ENCODE data around the gene DDX5.

The DDX5 gene

GRCh38 chr17:64529221-64529620 lies 23.1 kb upstream of the DDX5 start:
- Histone ChIP-seq H4K8ac (ENCODE audit: low read length) (no peak overlapping the region), H3K27ac (ENCODE audit: low read length, poor library complexity, severe bottlenecking) (no peak overlapping the region)

GRCh38 chr17:64527914-64528313 lies 21.8 kb upstream of the DDX5 start:
- Histone ChIP-seq H3K4me2 (ENCODE audit: low read length, poor library complexity, severe bottlenecking) (no peak overlapping the region), H3K36me3 (ENCODE audit: control insufficient read depth in 1 of 2, insufficient read depth in 2 of 2, low read depth in 1 of 2, low read length in 2 of 2) (peaks cover 26 to 93% of the 10 kb centered on the region in 2 experiments), H2BK5ac (ENCODE audit: low read depth, low read length, poor library complexity, severe bottlenecking) (no peak overlapping the region), H2BK12ac (ENCODE audit: low read length in 2 of 2) (no peak overlapping the region), H3K14ac (ENCODE audit: low read length in 2 of 2) (no peak overlapping the region), H3K9me3 (ENCODE audit: control insufficient read depth, low read length) (no peaks in the 10 kb centered on the region), H3K9ac (ENCODE audit: low read length) (no peak overlapping the region), H3K4me1 (ENCODE audit: control insufficient read depth, insufficient read depth, low read depth, low read length) (peaks cover 1% of the 10 kb centered on the region), H2BK120ac (ENCODE audit: low read depth, low read length) (no peak overlapping the region), H3K4me3 (ENCODE audit: insufficient read depth in 1 of 2, low read depth in 1 of 2, low read length in 2 of 2) (no peak overlapping the region), H4K8ac (ENCODE audit: low read length) (no peak overlapping the region), H3K23ac (ENCODE audit: low read length in 2 of 2) (no peak overlapping the region), H2AFZ (ENCODE audit: low read depth, low read length) (no peak overlapping the region), H3K4ac (ENCODE audit: low read depth in 1 of 2, low read length in 2 of 2) (no peak overlapping the region), H3K18ac (ENCODE audit: low read depth in 1 of 2, low read length in 2 of 2) (no peak overlapping the region), H3K27me3 (ENCODE audit: control insufficient read depth in 1 of 2, insufficient read depth in 1 of 2, low read length in 2 of 2) (no peaks in the 10 kb centered on the region), H3K79me1 (replicated peaks; ENCODE audit: low read length, poor library complexity, severe bottlenecking) (peaks cover 3% of the 10 kb centered on the region), H3K27ac (ENCODE audit: low read length, poor library complexity, severe bottlenecking) (no peak overlapping the region), H2AK5ac (ENCODE audit: low read length, severe bottlenecking) (no peak overlapping the region), H4K91ac (ENCODE audit: low read length) (no peak overlapping the region), H2BK15ac (ENCODE audit: low read depth, poor library complexity, severe bottlenecking) (no peak overlapping the region)
- 98% methylated on average over 2 of the region's 2 CpGs for WGBS
- no peak for DNase-seq

More at GRCh38 chr17:64529221-64529620, 23.1 kb upstream of the DDX5 start:
- Histone ChIP-seq H2BK15ac (ENCODE audit: low read depth, poor library complexity, severe bottlenecking) (no peak overlapping the region), H2AK5ac (ENCODE audit: low read length, severe bottlenecking) (no peak overlapping the region), H3K4ac (ENCODE audit: low read depth in 1 of 2, low read length in 2 of 2) (no peak overlapping the region), H2BK5ac (ENCODE audit: low read depth, low read length, poor library complexity, severe bottlenecking) (no peak overlapping the region), H3K14ac (ENCODE audit: low read length in 2 of 2) (no peak overlapping the region), H3K4me3 (ENCODE audit: insufficient read depth in 1 of 2, low read depth in 1 of 2, low read length in 2 of 2) (no peak overlapping the region), H3K4me1 (ENCODE audit: control insufficient read depth, insufficient read depth, low read depth, low read length) (peaks cover 4% of the 10 kb centered on the region), H3K4me2 (ENCODE audit: low read length, poor library complexity, severe bottlenecking) (no peak overlapping the region), H3K23ac (ENCODE audit: low read length in 2 of 2) (no peak overlapping the region), H2BK120ac (ENCODE audit: low read depth, low read length) (no peak overlapping the region), H3K9me3 (ENCODE audit: control insufficient read depth, low read length) (no peaks in the 10 kb centered on the region), H3K79me1 (replicated peaks; ENCODE audit: low read length, poor library complexity, severe bottlenecking) (peaks cover 5% of the 10 kb centered on the region), H3K18ac (ENCODE audit: low read depth in 1 of 2, low read length in 2 of 2) (no peak overlapping the region), H2AFZ (ENCODE audit: low read depth, low read length) (no peak overlapping the region), H3K9ac (ENCODE audit: low read length) (no peak overlapping the region), H3K27me3 (ENCODE audit: control insufficient read depth in 1 of 2, insufficient read depth in 1 of 2, low read length in 2 of 2) (no peaks in the 10 kb centered on the region), H2BK12ac (ENCODE audit: low read length in 2 of 2) (no peak overlapping the region), H3K36me3 (ENCODE audit: control insufficient read depth in 1 of 2, insufficient read depth in 2 of 2, low read depth in 1 of 2, low read length in 2 of 2) (peaks cover 30 to 95% of the 10 kb centered on the region in 2 experiments), H4K91ac (ENCODE audit: low read length) (no peak overlapping the region)
- 97% methylated on average over 4 of the region's 5 CpGs for WGBS
- no peak for DNase-seq

GRCh38 chr17:64520359-64520758 lies 14.3 kb upstream of the DDX5 start:
- H3K14ac ChIP-seq (ENCODE audit: low read length in 2 of 2), result no peak overlapping the region
- peaks cover 31 to 91% of the 10 kb centered on the region in 2 experiments for H3K36me3 ChIP-seq (ENCODE audit: control insufficient read depth in 1 of 2, insufficient read depth in 2 of 2, low read depth in 1 of 2, low read length in 2 of 2)
- H2BK120ac ChIP-seq (ENCODE audit: low read depth, low read length), result no peak overlapping the region
- H2AK5ac ChIP-seq (ENCODE audit: low read length, severe bottlenecking), result no peak overlapping the region
- peaks cover 1% of the 10 kb centered on the region for H3K4me1 ChIP-seq (ENCODE audit: control insufficient read depth, insufficient read depth, low read depth, low read length)
- H3K4me3 ChIP-seq (ENCODE audit: insufficient read depth in 1 of 2, low read depth in 1 of 2, low read length in 2 of 2), result no peak overlapping the region
- no peak overlapping the region for H3K9ac ChIP-seq (ENCODE audit: low read length)
- no peaks in the 10 kb centered on the region for H3K27me3 ChIP-seq (ENCODE audit: control insufficient read depth in 1 of 2, insufficient read depth in 1 of 2, low read length in 2 of 2)
- no peak for DNase-seq
- WGBS, result 98% methylated on average over 6 of the region's 6 CpGs
- H3K18ac ChIP-seq (ENCODE audit: low read depth in 1 of 2, low read length in 2 of 2), result no peak overlapping the region
- H3K9me3 ChIP-seq (ENCODE audit: control insufficient read depth, low read length), result no peaks in the 10 kb centered on the region
- H4K8ac ChIP-seq (ENCODE audit: low read length), result no peak overlapping the region
- H3K4me2 ChIP-seq (ENCODE audit: low read length, poor library complexity, severe bottlenecking), result no peak overlapping the region
- no peak overlapping the region for H2AFZ ChIP-seq (ENCODE audit: low read depth, low read length)
- H3K27ac ChIP-seq (ENCODE audit: low read length, poor library complexity, severe bottlenecking), result no peak overlapping the region
- H4K91ac ChIP-seq (ENCODE audit: low read length), result no peak overlapping the region
- H2BK12ac ChIP-seq (ENCODE audit: low read length in 2 of 2), result no peak overlapping the region
- H2BK5ac ChIP-seq (ENCODE audit: low read depth, low read length, poor library complexity, severe bottlenecking), result no peak overlapping the region
- H3K23ac ChIP-seq (ENCODE audit: low read length in 2 of 2), result no peak overlapping the region
- no peak overlapping the region for H3K4ac ChIP-seq (ENCODE audit: low read depth in 1 of 2, low read length in 2 of 2)
- H2BK15ac ChIP-seq (ENCODE audit: low read depth, poor library complexity, severe bottlenecking), result no peak overlapping the region
- peaks cover 21% of the 10 kb centered on the region for H3K79me1 ChIP-seq (replicated peaks; ENCODE audit: low read length, poor library complexity, severe bottlenecking)

- H3K27ac ChIP-seq (ENCODE audit: low read length, poor library complexity, severe bottlenecking), result no peak overlapping the region
- no peak overlapping the region for H3K14ac ChIP-seq (ENCODE audit: low read length in 2 of 2)
These were observed 13.5 kb upstream of the DDX5 start for GRCh38 chr17:64519601-64520000.

More at GRCh38 chr17:64519601-64520000, 13.5 kb upstream of the DDX5 start:
- Histone ChIP-seq H3K27me3 (ENCODE audit: control insufficient read depth in 1 of 2, insufficient read depth in 1 of 2, low read length in 2 of 2) (no peaks in the 10 kb centered on the region), H3K18ac (ENCODE audit: low read depth in 1 of 2, low read length in 2 of 2) (no peak overlapping the region), H2BK120ac (ENCODE audit: low read depth, low read length) (no peak overlapping the region), H2BK15ac (ENCODE audit: low read depth, poor library complexity, severe bottlenecking) (no peak overlapping the region), H3K23ac (ENCODE audit: low read length in 2 of 2) (no peak overlapping the region), H3K9ac (ENCODE audit: low read length) (no peak overlapping the region), H3K9me3 (ENCODE audit: control insufficient read depth, low read length) (no peaks in the 10 kb centered on the region), H4K91ac (ENCODE audit: low read length) (no peak overlapping the region), H2AK5ac (ENCODE audit: low read length, severe bottlenecking) (no peak overlapping the region), H3K4me1 (ENCODE audit: control insufficient read depth, insufficient read depth, low read depth, low read length) (peaks cover 1% of the 10 kb centered on the region), H2BK12ac (ENCODE audit: low read length in 2 of 2) (no peak overlapping the region), H2BK5ac (ENCODE audit: low read depth, low read length, poor library complexity, severe bottlenecking) (no peak overlapping the region), H4K8ac (ENCODE audit: low read length) (no peak overlapping the region), H3K4ac (ENCODE audit: low read depth in 1 of 2, low read length in 2 of 2) (no peak overlapping the region), H3K79me1 (replicated peaks; ENCODE audit: low read length, poor library complexity, severe bottlenecking) (peaks cover 21% of the 10 kb centered on the region), H3K4me3 (ENCODE audit: insufficient read depth in 1 of 2, low read depth in 1 of 2, low read length in 2 of 2) (no peak overlapping the region), H2AFZ (ENCODE audit: low read depth, low read length) (no peak overlapping the region), H3K36me3 (ENCODE audit: control insufficient read depth in 1 of 2, insufficient read depth in 2 of 2, low read depth in 1 of 2, low read length in 2 of 2) (peaks cover 28 to 92% of the 10 kb centered on the region in 2 experiments), H3K4me2 (ENCODE audit: low read length, poor library complexity, severe bottlenecking) (no peak overlapping the region)
- DNase-seq, result no peak
- WGBS, result 98% methylated on average over 6 of the region's 6 CpGs
